GM21515 (cell line): ENCODE results near the gene FBRSL1.

ENCODE experiments used
- ATAC-seq: cut with Tn5 transposase; IDR thresholded peaks from one replicate; pipeline ENCODE4 v1.9.1; 2021; ENCODE audit not compliant: unreplicated experiment

Gene FBRSL1

DNA sequence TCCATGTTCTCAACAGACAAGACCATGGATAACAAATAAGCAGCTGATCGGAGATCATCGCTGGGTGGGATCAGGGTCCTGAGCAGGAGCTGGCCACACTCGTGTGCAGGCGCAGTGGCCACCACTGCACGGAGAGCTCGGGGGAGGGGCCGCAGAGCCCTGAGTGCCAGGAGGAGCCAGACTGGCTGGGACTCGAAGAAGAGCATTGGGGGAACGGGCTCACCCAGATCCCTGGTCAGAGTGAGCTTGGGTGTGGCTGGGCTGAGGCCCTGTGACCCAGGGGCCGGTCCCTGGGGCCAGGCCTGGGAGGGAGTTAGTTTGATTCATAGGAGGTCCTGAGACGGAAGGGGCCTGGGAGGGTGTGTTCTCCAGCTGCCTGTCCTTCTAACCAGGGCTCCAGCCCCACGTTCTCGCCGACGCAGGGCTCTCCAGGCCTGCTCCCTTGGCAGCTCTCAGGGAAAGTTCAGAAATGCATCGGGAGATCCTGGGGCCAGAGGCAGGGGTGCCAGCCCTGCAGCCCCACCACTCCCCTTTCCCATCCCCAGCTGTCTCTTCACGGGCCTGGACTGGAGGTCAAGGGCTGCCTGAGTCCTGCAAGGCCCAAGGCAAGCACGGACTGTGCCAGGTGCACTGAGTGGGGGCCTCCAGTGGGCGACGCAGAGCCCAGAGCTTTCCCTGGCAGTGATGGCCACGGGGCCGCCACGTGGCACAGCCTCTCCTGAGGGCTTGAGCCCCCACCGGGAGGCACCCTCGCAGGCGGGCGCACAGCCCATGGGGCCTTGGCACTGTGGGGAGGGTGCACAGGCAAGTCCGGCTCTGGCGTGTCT is 48.1 kb downstream of the FBRSL1 start:
- no peak for ATAC-seq

DNA sequence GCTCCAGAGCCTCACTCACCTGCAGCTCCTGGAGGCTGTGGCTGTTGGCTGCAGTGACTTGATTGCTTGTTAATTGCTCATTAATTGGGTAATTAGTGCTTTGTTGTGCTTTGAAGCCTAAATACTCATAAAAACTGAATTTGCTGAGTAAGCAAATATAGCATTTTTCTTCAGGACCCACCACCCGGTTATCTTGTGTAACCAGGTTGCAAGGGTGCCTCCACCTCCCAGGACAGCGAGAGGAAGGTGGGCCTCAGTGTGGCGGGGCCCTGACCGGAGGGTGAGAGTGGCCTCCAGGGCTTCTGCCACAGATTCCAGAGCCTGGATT is 48.7 kb downstream of the FBRSL1 start:
- ATAC-seq: no peak

DNA sequence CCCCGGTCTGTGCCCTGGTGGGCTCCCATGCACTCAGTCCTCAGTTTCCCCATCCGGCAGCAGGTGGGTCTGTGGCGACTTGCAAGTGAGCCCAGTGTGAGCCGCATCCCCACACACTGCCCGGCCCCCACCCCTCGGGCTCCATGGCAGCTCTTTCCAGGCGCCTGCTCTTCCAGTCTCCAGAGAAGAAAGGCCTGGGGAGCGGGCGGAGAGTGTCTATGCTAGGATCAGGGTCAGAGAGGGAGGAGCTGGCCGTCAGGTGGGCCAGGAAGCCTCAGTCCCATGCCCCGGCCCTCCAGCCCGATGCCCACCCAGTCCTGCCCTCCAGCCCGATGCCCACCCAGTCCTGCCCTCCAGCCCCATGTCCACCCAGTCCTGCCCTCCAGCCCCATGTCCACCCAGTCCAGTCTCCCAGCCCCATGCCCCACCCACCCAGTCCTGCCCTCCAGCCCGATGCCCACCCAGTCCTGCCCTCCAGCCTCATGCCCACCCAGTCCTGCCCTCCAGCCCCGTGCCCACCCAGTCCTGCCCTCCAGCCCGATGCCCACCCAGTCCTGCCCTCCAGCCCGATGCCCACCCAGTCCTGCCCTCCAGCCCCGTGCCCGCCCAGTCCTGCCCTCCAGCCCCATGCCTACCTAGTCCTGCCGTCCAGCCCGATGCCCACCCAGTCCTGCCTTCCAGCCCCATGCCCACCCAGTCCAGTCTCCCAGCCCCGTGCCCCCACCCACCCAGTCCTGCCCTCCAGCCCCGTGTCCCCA is 49.2 kb downstream of the FBRSL1 start:
- ATAC-seq: no peak

DNA sequence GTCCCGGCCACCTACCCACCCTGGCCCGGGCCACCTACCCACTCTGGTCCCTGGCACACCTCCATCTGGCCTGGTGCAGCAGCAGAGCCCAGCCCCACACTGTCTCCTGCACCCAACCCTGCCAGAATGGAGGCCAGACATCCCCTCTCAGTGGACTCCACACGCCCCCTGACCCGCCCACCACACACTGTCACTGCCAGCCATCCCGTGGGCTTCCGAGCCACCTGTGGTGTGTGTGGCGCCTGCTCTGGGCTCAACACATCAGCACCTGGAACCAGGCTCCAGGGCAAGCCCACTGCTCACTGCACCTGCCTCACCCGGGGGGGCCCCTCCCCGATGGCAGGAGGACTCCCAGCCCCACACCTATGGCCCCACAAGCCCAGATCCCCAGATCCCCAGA is 50.5 kb downstream of the FBRSL1 start:
- no peak for ATAC-seq

DNA sequence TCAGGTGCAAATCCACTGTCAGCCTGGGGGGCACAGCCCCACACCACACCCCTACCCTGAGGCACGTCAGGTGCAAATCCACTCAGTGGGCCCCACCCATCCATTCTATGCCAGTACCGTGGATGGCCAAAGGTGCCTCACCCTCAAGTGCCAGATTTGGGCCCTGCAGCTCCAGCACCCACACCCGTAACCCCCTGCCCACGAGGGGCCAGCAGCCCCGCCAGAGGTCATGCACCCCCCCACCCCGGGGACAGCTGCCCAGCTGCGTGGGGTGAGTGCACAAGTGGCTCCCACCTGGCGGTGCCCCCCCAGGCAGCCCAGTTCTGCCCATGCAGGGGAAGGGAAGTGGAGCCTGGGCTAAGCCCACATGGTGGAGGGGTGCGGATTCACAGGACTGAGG is 51.2 kb downstream of the FBRSL1 start:
- ATAC-seq: no peak

DNA sequence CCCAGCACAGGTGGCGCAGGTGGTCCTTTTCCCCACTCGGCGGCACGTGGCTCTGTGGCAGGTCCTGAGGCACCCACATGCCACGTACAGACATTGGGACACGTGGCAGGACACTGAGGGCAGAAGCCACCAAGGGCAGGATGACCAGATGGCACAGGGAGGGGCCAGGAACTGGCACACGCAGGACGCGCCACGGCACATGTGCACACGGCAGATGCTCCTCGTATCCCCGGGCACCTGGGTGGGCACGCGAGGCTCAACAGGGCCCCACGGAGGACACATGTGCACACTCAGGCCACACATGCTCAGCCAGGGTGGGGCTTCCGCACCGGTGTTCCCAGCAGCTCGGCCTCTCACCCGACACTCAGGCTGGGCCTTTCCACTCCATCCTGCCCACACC is 52.0 kb downstream of the FBRSL1 start:
- no peak for ATAC-seq

DNA sequence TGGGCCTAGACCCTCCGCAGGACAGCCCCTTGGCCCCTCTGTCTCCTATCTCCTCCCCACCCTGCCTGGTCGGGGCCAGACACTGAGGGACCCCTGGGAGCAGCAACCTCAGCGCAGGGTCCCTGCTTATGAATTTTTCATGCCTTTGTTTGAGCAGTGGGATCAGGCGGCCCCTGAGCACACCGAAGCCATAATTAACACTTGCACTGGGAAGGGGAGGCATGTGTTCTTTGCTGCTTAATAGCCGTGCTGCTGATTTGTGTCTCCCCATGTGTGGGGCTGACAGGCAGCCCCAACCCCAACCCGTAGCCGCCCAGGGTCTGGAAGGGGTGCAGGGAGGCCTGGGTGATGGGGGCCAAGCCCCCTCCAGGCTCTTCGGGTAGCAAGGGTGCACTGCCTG is 52.7 kb downstream of the FBRSL1 start:
- no peak for ATAC-seq

DNA sequence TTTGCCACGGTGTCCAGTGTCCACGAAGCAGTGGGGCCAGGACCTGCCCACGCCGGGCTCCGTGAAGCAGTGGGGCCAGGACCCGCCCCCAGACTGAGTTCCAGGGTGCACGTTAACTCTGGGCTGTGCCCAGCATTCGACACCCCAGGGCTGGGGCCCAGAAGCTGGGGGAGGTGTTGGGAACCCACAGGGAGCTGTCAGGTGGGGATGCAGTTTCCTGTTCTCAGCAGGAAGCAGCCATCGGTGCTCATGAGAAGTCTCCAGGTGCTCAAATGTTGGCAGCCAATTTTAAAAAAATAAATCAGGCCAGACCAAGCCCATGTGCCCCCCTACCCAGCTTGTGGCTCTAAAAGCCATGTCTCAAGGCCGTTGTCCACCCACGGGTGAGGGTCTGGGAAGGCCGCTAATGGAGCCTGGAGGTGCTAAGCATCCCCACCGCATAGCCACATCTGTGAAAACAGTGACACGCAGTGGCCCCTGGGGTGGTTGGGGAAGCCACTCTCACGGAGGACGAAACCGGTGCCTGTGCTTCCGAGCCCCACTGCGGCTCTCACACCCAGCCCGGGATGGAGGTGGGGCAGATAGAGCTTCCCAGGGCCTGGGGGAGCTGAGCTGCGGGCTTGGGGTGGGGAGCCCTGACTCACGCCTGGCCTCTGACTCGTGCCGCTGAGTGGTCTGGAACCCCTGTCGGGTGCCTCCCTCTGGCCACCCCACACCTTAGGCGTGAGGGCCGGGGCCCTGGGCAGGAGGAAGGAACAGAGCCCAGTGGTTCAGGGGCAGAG is 53.5 kb downstream of the FBRSL1 start:
- ATAC-seq: no peak

DNA sequence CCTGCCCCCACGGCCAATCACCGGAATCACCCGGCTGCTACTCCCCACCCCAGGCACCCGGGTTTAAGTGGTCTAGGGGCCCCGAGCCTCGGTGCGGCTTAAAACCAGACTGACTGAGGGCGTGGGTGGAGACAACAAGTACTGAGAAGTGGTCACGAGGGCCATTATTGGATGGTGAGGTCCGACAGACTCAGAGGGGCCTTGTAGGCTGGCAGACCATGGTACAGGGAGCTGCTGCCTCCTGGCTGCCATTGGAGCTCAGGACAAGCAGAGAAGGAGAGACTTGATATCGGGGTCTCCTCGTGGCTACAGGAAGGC is 54.1 kb downstream of the FBRSL1 start:
- no peak for ATAC-seq

DNA sequence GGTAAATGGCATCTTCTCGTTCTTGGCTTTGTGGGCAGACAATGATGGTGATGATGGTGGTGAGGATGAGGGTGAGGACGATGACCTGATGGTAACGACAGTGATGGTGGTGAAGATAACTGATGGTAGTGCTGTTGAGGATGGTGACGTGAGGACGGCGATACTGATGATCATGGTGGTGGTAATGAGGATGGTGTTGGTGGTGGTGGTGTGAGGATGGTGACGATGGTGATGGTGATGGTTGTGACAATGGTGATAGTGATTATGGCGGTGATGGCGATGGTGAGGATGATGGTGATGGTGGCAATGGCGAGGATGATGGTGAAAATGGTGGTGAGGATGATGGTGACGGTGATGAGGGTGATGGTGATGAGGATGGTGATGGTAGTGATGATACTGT is 54.5 kb downstream of the FBRSL1 start:
- no peak for ATAC-seq

DNA sequence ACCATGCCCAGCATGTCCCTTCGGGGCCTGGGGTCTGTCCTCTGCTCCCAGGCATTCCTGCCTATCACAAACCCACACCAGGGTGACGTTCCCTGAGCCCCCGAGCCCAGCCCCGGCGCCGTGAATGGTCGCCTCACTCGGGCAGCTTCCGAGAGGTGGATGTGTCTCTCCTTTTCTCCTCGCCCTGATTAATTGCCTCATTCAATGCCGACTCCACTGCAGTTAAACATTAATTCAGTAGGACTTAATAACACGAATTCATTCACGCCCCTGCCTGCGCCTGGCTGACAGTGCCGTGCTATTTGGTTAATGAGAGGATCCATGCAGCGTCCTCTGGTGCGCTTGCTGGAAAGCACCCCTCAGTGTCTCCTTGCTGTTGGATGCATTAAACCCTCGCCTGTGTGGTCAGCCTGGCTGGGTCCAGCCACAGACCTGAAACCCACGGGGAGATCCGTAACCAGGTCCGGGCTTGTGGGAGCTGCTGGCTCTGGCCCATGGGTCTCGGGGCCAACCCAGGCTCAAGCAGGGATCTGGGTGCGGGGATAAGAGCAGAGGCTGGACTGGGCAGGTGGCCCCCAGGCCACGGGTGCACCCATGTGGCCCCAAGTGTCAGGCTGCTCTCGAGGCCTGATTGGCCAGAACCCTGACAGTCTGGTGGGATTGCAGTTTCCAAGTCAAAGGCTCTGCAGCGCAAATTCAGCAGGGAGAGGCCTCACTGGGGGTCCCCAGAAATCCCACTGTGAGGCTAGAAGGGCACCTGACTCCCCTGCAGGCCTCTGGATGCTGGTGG is 55.4 kb downstream of the FBRSL1 start:
- no peak for ATAC-seq

DNA sequence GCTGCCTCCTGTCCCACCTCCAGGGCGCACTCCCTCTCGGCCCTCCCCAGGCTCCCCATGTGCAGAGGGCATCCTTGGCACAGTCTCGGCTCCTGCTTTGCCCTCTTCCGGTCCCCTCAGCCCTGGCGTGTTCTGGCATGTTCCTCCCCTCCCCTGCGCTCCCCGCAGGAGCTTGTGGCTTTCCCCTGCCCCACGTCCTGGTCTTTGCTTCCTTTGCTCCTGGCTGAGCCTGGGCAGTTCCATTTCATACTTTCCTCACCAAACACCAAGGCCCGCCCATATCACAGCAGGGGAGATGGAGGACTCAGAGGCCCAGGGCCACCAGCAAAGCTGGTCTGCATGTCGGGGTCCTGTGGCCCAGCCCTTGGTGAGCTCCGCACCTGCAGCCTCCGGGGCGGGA is 56.0 kb downstream of the FBRSL1 start:
- no peak for ATAC-seq

DNA sequence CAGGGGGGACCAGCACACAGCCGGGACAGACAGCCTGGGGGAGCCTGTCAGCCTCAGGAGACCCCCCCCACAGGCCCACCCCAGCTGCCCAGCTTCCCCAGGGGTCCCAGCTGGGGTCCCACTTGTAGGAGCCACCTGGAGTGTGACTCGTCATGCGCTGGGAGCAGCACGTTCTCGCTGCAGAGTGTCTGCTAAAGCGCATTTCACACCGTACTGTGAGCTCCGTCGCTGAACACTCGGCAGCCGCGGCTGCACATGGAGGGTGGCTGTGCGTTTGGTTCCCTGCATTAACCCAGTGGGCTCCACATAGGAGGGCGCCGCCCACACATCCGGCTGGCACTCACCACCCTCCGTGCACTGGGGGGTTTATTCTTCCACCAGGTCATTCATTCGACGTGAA is 56.7 kb downstream of the FBRSL1 start:
- no peak for ATAC-seq

DNA sequence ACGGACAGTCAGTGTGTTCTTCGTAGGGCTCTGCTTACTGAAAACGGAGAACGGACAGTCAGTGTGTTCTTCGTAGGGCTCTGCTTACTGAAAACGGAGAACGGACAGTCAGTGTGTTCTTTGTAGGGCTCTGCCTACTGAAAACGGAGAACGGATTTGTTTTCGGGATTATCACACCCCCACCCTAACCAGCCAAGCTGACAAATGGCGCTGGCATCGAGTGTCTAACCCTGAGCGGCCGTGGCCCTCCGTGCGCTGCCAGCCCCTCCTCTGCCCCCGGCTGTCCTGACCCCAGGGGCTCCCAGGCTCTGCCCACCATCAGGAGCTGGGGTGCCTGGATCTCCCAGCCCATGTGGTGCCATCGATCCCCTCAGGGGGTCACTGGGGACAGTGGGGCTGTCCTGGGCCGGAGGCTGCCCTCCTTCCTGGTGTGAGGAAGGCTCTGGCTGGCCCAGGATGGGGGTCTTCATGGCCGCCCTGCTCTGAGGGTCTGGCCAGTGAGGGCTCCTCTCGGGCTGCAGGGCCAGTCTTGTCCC is 57.3 kb downstream of the FBRSL1 start:
- no peak for ATAC-seq

DNA sequence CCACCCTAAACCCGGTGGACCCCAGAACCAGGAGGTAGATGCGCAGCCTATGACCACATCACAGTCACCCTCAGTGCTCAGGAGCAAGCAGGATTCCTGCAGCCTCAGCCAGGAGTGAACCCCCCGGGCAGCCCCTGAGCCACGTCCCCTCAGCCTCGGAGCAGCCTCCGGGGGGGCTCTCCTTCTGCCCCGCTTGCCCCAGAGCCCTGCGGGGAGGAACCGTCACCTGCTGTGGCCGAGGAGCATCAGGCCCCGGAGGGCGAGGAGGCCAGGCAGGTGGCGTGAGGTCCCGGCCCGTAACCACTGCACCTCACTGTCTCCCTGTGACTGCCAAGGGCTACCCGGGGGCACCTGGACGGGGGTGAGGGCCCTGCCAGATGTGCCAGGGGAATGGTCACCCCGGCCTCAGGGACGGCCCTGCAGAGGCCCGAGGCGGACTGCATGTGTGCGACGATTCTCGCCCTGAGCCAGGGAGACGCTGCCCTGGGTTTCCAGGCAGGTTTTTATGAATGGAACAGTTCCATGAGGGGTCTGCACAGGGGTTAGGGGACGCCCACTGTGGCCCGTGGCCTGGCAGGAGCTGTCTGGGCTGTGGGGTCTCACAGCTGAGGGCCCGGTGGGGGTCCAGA is 58.6 kb downstream of the FBRSL1 start:
- no peak for ATAC-seq

DNA sequence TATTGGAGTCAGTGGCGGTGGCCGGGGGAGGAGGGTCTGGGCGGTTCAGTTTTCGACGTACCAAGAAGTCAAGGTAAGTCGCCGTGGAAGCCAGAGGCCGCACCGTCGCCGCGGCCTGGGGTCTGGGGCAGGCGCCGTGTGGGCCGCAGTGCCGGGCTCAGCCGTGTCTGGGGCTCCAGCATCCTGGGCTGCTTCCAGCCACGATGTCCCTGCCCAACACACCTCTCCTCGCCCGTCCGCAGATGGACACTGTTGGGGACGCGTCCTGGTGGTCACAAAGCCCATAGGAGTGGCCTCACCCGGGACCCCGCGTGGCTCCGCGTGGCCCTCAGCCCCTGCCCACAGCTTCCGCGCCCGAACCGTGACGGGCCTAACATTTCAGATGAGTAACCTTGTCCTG is 59.1 kb downstream of the FBRSL1 start:
- no peak for ATAC-seq

DNA sequence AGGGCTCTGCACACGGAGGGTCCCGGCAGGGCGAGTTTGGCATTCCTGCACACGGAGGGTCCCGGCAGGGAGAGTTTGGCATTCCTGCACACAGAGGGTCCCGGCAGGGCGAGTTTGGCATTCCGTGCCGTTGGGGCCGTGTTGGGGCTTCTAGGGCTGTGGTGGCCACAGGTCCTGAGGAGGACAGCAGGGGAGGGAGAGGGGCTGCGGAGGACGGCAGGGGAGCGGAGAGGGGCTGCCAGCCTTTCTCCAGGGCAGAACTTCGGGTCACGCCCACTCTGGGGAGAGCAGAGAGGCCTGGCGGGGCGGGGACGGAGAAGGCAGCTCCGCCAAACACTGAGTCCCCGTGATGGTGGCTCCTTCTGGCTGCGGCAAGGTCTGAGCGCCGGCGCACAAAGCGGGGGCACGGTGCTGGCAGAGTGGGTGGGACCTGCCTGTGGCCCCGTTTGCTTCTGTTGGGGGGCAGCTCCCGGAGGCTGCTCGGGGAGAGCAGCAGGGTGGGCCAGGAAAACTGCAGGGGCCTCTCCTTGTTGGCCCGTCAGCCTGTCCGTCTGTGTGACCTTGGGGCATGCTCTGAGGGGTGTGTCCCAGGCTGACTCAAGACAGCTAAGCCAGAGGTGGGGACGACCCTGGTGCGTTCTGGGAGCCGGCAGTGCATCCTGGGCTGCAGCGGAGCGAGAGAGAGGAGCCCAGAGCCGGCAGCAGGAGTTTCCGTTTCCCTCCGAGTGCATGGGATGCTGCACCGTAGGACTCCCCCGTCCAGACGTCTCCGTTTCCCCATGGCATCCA is 60.3 kb downstream of the FBRSL1 start:
- ATAC-seq: no peak

DNA sequence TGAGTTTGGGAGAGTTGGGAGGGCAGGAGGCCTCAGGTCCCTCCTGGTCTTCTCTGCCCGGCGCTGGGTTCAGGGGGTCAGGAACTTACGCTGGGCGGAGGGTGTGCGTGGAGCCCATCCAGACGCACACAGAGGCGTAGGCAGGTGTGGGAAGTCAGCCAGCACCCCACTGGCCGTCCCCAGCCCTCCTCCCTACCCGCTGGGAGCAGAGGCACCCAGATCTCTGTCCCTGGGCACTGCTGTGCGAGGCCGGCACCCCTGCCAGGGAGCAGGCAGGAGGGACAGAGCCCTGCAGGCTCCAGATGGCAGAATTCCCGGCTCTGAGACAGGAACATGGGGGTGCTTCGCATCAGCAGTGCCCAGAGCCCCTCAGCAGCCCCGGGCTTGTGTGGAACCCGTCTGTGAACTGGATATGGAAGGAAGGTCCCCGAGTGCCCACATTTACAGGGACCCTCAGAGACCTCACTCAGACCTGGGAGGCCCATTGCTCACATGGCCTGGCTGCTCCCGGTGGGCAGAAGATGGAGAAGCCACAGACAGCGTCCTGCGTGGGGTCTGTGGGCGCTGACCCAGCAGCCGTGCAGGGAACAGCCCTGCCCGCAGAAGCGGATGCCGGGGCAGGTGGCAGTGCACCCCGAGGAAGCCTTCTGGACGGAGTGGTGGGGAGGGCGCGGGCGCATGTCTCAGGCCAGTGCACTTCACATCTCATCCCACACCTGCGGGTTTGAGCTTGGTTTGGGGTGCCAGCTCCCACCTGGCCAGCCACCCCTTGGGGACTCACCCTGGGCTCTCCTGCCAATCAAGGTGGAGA is 61.1 kb downstream of the FBRSL1 start:
- ATAC-seq: no peak

DNA sequence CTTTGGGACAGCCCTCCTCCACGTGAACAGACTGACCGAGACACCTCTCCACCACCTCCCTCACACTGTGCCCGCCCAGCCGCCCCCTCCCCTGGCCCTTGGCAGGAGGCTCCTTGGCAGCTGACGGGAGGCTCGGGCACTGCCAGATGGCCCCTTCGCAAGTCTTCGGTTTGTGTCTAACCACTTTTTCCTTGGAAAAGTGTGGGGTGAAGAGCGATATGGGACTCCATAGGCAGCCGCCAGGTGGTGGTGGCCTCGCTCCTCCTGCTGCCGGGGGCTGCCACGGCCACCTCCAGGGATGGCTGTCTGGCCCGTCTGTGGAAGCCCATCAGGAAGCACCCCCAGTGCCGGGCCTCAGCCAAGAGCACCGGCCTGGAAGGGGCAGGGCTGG is 61.7 kb downstream of the FBRSL1 start:
- no peak for ATAC-seq
